Kidney epithelial cell (primary cell): Measurements from ENCODE around the gene FBP1. TPM values are rescaled to one million over a fixed set of nuclear protein-coding genes. Genes with fewer than 3 reads are reported as not detected.

Source experiments
- DNase-seq: peaks from one replicate; pipeline ENCODE4 v3.0.0-alpha.2; 2010; ENCODE audit warnings: low read depth
- H3K27me3 ChIP-seq: 2 replicates; pipeline ENCODE4 v1.6.0; 2011; ENCODE audit warnings: low read length; ENCODE audit not compliant: control insufficient read depth, insufficient read depth
- H3K36me3 ChIP-seq: 2 replicates; pipeline ENCODE4 v1.5.1; 2011; ENCODE audit warnings: low read length; ENCODE audit not compliant: control insufficient read depth, insufficient read depth
- H3K4me3 ChIP-seq: 2 replicates; pipeline ENCODE4 v1.5.1; 2011; ENCODE audit warnings: low read depth, mild to moderate bottlenecking, control low read depth, low read length
- total RNA-seq: library from RNA; depleted of rRNA; stranded (reverse); fragments of >200 nt; gene quantifications from 2 replicates; pipeline ENCODE4 v1.2.3, GENCODE V29; 2015
- TF ChIP-seq, protein P1 (sequence below): IDR thresholded peaks from 2 replicates; pipeline ENCODE4 v1.5.1; 2011; ENCODE audit warnings: mild to moderate bottlenecking, moderate library complexity, low read length, control low read depth, inconsistent platforms; ENCODE audit not compliant: insufficient read depth, poor library complexity, severe bottlenecking

The FBP1 gene
- total RNA-seq, 1 donor from 2014 or later, result 5.6 TPM

DNA sequence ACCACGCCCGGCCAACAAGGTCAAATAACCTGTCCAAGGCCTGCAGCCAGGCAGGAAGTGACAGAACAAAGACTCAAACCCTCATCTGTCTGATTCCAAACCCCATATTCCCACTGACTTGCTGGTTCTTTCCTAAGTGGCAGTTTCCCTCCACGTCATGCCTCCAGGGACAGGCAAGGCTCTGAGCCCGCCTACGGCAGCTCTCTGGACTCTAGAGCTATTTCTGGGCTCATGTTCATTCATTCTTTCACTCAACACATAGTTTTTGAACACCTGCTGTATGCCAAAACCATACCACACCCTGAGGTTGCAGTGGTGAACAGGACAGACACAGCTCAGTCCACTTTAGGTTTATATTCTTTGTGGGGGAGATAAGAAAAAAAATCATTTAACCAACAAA, 5.2 kb upstream of the FBP1 start:
- H3K36me3 ChIP-seq, result no peaks in the 10 kb centered on the region
- no peak overlapping the region for H3K4me3 ChIP-seq
- peaks cover 3% of the 10 kb centered on the region for H3K27me3 ChIP-seq
- TF ChIP-seq, protein P1, sequence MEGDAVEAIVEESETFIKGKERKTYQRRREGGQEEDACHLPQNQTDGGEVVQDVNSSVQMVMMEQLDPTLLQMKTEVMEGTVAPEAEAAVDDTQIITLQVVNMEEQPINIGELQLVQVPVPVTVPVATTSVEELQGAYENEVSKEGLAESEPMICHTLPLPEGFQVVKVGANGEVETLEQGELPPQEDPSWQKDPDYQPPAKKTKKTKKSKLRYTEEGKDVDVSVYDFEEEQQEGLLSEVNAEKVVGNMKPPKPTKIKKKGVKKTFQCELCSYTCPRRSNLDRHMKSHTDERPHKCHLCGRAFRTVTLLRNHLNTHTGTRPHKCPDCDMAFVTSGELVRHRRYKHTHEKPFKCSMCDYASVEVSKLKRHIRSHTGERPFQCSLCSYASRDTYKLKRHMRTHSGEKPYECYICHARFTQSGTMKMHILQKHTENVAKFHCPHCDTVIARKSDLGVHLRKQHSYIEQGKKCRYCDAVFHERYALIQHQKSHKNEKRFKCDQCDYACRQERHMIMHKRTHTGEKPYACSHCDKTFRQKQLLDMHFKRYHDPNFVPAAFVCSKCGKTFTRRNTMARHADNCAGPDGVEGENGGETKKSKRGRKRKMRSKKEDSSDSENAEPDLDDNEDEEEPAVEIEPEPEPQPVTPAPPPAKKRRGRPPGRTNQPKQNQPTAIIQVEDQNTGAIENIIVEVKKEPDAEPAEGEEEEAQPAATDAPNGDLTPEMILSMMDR, result no peak
- DNase-seq, result no peak

DNA sequence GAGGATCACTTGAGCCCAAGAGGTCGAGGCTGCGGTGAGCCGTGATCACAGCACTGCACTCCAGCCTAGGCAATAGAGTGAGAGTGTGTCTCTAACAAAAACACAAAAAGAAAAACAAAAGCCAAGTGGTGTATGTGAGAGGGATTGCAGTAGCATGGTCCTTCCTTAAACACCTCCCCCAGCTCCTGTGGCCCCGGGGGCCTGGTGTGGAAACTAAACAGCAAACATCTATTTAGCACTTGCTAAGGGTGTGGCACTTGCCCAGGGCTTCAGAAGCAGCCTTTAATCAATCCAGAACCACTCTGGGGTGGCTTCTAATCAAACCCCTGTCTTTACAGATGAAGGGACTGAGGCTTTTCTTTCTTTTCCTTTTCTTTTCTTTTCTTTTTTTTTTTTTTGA, 4.4 kb upstream of the FBP1 start:
- Histone ChIP-seq H3K4me3 (no peak overlapping the region), H3K36me3 (no peaks in the 10 kb centered on the region), H3K27me3 (peaks cover 10% of the 10 kb centered on the region)
- TF ChIP-seq, protein P1, result no peak
- DNase-seq, result no peak

DNA sequence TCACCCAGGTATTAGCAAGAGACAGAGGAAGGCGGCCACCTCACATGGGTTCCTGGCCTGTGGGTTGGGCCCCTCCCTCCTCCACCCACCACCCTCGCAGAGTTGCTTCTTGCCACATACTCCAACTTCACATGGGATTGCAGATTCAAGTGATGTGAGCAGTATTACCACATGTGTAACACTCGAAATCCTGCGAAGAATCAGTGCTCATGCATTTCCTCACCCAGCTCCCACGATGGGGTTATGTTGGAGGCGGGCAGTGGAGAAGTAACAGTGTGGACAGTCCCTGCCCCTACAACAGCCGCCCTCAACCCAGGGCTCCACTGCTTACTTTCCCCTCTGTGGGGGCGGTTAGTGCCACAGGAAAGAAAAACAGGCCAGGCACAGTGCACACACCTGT, 3.9 kb upstream of the FBP1 start:
- Histone ChIP-seq H3K4me3 (no peak overlapping the region), H3K36me3 (no peaks in the 10 kb centered on the region), H3K27me3 (peaks cover 15% of the 10 kb centered on the region)
- TF ChIP-seq, protein P1, result no peak
- DNase-seq, result no peak

DNA sequence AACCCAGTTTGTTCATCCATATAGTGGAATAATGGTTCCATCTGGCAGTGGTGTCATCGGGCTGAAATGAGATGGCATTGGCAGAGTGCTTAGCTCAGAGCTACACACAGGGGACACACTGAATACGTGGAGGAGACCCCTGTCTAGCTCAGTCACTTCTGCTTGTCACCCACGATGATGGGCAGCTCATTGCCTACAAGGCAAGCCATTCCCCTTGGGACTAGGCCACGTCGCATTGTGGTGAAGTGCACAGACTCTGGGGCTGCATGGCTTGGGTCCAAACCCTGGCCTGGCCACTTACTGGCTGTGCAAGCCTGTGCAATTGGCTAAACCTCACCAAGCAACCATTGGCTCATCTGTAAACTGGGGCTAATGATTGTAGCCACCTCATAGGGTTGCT, 3.2 kb upstream of the FBP1 start:
- TF ChIP-seq, protein P1, result no peak
- DNase-seq, result no peak

DNA sequence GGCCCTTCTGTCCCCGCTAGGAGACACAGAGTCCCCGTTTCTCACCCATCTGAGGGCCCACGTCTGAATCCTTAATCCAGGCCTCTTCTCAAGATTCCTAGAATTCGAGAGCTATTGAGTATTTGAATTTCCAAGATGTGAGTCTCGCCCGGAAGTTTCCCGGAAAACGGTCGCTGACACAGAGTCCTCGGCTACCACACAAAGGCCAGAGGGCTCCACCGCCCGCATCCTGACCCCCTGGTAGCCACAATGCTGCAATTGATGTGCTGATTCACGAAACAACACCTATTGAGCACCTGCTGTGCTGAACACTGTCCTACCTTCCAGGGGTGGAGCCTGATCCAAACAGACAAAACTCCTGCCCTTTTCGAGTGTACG, 670 bp upstream of the FBP1 start:
- TF ChIP-seq, protein P1, result no peak
- DNase-seq, result no peak
- no peaks in the 10 kb centered on the region for H3K36me3 ChIP-seq
- no peak overlapping the region for H3K4me3 ChIP-seq
- peaks cover 15% of the 10 kb centered on the region for H3K27me3 ChIP-seq

More for the DNA sequence above, 3.2 kb upstream of the FBP1 start:
- Histone ChIP-seq H3K27me3 (peaks cover 15% of the 10 kb centered on the region), H3K4me3 (no peak overlapping the region), H3K36me3 (no peaks in the 10 kb centered on the region)

DNA sequence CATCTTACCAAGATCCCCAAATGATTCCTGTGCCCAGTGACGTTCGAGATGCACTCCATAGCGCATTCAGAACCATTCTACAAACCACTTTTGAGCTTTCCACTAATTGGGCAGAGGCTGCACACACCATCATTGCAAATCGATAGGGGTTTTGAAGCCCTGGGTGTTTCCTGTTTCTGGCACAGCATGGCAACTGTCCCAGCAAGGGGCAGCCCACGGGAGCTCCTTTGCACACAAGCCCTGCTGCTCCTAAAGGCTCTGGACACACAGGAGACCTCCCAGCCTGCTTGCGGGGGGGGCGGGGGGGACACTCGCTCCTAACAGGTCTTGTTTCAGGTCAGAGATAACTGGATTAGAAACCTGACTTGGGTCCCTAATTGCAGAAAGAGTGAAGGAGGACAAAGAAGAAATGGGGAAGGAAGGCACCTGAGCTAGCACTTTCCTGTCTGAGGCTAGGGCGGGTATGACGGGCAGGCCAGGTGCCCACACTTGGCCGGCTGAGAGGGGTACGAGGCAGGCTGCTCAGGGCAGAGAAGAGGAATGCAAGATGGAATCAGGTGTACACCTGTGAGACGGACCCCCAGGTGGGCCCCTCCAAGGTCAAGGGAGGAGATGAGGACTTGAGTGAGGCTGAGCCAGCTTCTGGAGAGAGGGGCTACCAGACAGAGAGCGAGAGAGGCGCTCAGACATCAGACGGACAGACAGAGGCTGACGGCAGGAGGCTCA, 820 bp downstream of the FBP1 start:
- Histone ChIP-seq H3K27me3 (peaks cover 15% of the 10 kb centered on the region), H3K36me3 (no peaks in the 10 kb centered on the region), H3K4me3 (peak overlapping the region; percentile 49)
- TF ChIP-seq, protein P1, result no peak
- DNase-seq, result no peak
